Astrocyte (in vitro differentiated cells and primary cell): ENCODE measurements around the gene MEAF6.

Experiments
- EZH2 ChIP-seq: IDR thresholded peaks from 2 replicates; pipeline ENCODE4 v1.6.1; 2012; ENCODE audit warnings: mild to moderate bottlenecking, low read length, inconsistent platforms; ENCODE audit not compliant: insufficient read depth
- TF ChIP-seq, protein P1 (sequence below): IDR thresholded peaks from 2 replicates; pipeline ENCODE4 v1.5.1; 2011; ENCODE audit warnings: low read depth, mild to moderate bottlenecking, inconsistent platforms, low read length, moderate library complexity; ENCODE audit not compliant: insufficient read depth

DNA sequence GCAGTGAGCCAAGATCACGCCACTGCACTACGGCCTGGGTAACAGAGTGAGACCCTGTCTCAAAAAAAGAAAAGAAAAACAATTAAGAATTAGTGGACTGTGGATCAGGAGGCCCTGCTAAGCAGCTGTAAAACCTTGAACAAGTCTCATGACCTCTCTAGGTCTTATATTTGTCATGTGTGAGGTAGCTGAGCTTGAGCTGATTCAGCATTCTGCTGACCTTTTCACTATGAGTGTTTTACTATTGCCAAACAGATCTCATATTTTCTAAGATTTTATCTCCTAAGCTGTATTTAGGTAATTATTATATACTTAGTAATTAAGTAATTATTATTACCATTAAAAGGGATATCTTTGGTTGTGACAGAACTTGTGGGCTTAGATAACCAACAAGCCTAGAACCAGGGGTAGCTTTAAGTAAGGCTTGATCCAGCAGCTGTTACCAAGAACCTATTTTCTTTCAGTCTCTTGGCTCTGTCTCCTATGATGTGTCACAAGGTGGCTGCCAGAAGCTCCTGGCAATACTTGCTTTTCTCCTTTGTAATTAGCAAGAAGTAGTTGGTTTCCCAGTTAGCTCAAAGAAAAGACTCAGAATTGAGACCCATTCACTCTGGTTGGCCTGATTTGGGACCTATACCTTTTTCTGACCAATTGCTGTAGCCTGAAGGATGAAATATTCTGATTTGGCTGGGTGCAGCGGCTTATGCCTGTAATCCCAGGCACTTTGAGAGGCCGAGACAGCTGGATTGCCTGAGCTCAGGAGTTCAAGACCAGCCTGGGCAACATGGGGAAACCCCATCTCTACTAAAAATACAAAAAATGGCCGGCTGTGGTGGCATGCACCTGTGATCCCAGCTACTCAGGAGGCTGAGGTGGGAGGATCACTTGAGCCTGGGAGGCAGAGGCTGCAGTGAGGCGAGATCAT, 48.7 kb downstream of the MEAF6 start:
- TF ChIP-seq, protein P1, sequence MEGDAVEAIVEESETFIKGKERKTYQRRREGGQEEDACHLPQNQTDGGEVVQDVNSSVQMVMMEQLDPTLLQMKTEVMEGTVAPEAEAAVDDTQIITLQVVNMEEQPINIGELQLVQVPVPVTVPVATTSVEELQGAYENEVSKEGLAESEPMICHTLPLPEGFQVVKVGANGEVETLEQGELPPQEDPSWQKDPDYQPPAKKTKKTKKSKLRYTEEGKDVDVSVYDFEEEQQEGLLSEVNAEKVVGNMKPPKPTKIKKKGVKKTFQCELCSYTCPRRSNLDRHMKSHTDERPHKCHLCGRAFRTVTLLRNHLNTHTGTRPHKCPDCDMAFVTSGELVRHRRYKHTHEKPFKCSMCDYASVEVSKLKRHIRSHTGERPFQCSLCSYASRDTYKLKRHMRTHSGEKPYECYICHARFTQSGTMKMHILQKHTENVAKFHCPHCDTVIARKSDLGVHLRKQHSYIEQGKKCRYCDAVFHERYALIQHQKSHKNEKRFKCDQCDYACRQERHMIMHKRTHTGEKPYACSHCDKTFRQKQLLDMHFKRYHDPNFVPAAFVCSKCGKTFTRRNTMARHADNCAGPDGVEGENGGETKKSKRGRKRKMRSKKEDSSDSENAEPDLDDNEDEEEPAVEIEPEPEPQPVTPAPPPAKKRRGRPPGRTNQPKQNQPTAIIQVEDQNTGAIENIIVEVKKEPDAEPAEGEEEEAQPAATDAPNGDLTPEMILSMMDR, result no peak
- TF ChIP-seq EZH2, result no peak
